Endodermal cell (in vitro differentiated cells): Measurements from ENCODE around the gene TKTL1. TPM values are rescaled to one million over a fixed set of nuclear protein-coding genes. Genes with fewer than 3 reads are reported as not detected.

Experiments used
- DNase-seq: peaks from one replicate; pipeline ENCODE4 v3.0.0-alpha.2; 2017
- H3K27ac ChIP-seq: 2 replicates; pipeline ENCODE4 v1.5.1; 2013; ENCODE audit warnings: mild to moderate bottlenecking, low read depth, low read length, moderate library complexity
- H3K27me3 ChIP-seq: 2 replicates; pipeline ENCODE4 v1.6.1; 2013; ENCODE audit warnings: mild to moderate bottlenecking, low read length, moderate library complexity; ENCODE audit not compliant: insufficient read depth, control insufficient read depth, poor library complexity, severe bottlenecking
- H3K36me3 ChIP-seq: 2 replicates; pipeline ENCODE4 v1.7.0; 2013; ENCODE audit warnings: mild to moderate bottlenecking, low read length, moderate library complexity; ENCODE audit not compliant: control insufficient read depth, insufficient read depth
- H3K4me1 ChIP-seq: one replicate; pipeline ENCODE4 v1.7.0; 2013; ENCODE audit warnings: low read length; ENCODE audit not compliant: control insufficient read depth, insufficient read depth
- H3K4me3 ChIP-seq: 2 replicates; pipeline ENCODE4 v1.5.1; 2013; ENCODE audit warnings: mild to moderate bottlenecking, low read length, moderate library complexity
- H3K9ac ChIP-seq: 2 replicates; pipeline ENCODE4 v1.6.1; 2013; ENCODE audit warnings: mild to moderate bottlenecking, low read length, moderate library complexity; ENCODE audit not compliant: poor library complexity, severe bottlenecking; ENCODE audit errors: extremely low read depth
- H3K9me3 ChIP-seq: 2 replicates; pipeline ENCODE4 v1.6.1; 2013; ENCODE audit warnings: mild to moderate bottlenecking, low read length, moderate library complexity; ENCODE audit not compliant: control insufficient read depth
- H3K27ac Mint-ChIP-seq: 2 replicates; pipeline ENCODE4 v1.8.0; 2020; ENCODE audit warnings: mixed read lengths
- H3K27me3 Mint-ChIP-seq: 2 replicates; pipeline ENCODE4 v1.8.0; 2021; ENCODE audit warnings: mild to moderate bottlenecking, mixed read lengths; ENCODE audit not compliant: insufficient read depth
- H3K36me3 Mint-ChIP-seq: 2 replicates; pipeline ENCODE4 v1.8.0; 2020; ENCODE audit warnings: low read depth, mixed read lengths
- H3K4me1 Mint-ChIP-seq: 2 replicates; pipeline ENCODE4 v1.8.0; 2020; ENCODE audit warnings: mixed read lengths
- H3K4me3 Mint-ChIP-seq: 2 replicates; pipeline ENCODE4 v1.8.0; 2020; ENCODE audit warnings: mild to moderate bottlenecking, moderate library complexity, mixed read lengths
- H3K9me3 Mint-ChIP-seq: 2 replicates; pipeline ENCODE4 v1.8.0; 2020; ENCODE audit warnings: mild to moderate bottlenecking, mixed read lengths
- CTCF ChIP-seq: fragments of 200-600 bp; sonication (generic); conservative IDR thresholded peaks from 2 replicates; pipeline ENCODE4 v1.5.0; 2021; ENCODE audit warnings: antibody characterized with exemption, mild to moderate bottlenecking
- WGBS, 2 experiments: methylation state at CpG; one replicate each; pipeline versions ENCODE4 v1.1.5 to v1.1.7; 2013; ENCODE audit warnings: missing lambda C conversion rate in 2 of 2, mixed read lengths in 1 of 2; ENCODE audit not compliant: insufficient coverage in 1 of 2, insufficient read length in 1 of 2; 5-methylcytosine and 5-hydroxymethylcytosine counted together
- total RNA-seq, 2 donors: library from RNA; stranded (reverse); fragmentation: NEBNext Ultra II Directional in 1 of 2; extraction: Animal tissue kit (Norgen Biotek cat#: 25700) in 1 of 2; gene quantifications; 2 replicates in 1 of 2; 3 replicates in 1 of 2; pipeline ENCODE4 v1.2.1, GENCODE V29; 2021

The TKTL1 gene
- total RNA-seq, 2 donors from 2014 or later = not detected

DNA sequence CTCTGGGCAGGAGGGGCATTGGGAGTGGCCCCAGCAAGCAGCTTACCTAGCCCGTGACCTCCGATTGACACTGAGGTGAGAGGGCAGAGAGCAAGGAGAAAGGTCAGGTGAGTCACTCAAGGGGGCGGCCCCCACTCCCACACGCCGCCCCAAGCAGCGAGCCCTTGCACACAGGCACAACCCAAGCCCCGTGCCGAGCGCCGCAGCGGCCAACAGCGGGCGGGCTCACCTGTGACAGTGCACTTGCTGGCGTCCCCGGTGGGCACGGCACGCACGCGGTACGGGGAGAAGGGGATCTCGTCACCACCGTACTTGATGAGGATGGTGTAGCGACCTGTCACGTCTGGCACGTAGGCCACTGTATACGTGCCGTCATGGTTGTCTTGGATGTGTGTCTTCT, 61.6 kb downstream of the TKTL1 start:
- Mint-ChIP-seq H3K27me3 (no peaks in the 10 kb centered on the region), H3K4me1 (no peaks in the 10 kb centered on the region), H3K4me3 (no peak overlapping the region), H3K27ac (no peak overlapping the region), H3K36me3 (peaks cover 48% of the 10 kb centered on the region), H3K9me3 (peaks cover 51% of the 10 kb centered on the region)
- H3K27ac ChIP-seq = no peak overlapping the region
- H3K4me3 ChIP-seq = no peak overlapping the region
- TF ChIP-seq CTCF = no peak
- no peak overlapping the region for H3K9ac ChIP-seq
- WGBS, 2 experiments = 95 to 100% methylated on average over 4 to 27 of the region's 27 CpGs
- DNase-seq = no peak
- no peaks in the 10 kb centered on the region for H3K9me3 ChIP-seq
- no peaks in the 10 kb centered on the region for H3K27me3 ChIP-seq
- H3K36me3 ChIP-seq = peaks cover 62% of the 10 kb centered on the region
- H3K4me1 ChIP-seq = no peaks in the 10 kb centered on the region

DNA sequence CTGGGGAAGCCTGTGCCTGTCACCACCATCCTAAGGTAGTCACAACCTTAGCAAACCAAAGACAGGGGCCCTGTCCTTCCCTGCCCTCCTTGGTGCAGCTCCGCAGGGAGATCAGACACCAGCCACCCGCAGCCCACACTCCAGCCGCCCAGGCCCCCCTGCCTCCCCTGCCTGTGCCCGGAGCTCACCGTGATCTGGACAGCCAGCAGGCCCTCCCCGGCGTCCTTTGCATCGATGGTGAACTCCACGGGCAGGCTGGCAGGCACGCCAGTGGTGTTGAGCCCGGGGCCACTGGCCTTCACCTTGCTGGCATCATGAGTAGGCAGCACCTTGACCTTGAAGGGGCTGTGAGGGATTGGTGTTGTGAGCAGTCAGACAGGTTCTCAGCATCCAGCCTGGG, 62.4 kb downstream of the TKTL1 start:
- H3K9me3 Mint-ChIP-seq = peaks cover 52% of the 10 kb centered on the region
- no peaks in the 10 kb centered on the region for H3K27me3 Mint-ChIP-seq
- Histone ChIP-seq H3K9ac (no peak overlapping the region), H3K9me3 (no peaks in the 10 kb centered on the region), H3K27ac (no peak overlapping the region), H3K4me1 (no peaks in the 10 kb centered on the region), H3K36me3 (peaks cover 62% of the 10 kb centered on the region), H3K27me3 (no peaks in the 10 kb centered on the region), H3K4me3 (no peak overlapping the region)
- 99 to 100% methylated on average over 2 to 10 of the region's 11 CpGs for WGBS, 2 experiments
- H3K4me1 Mint-ChIP-seq = no peaks in the 10 kb centered on the region
- DNase-seq = no peak
- peaks cover 51% of the 10 kb centered on the region for H3K36me3 Mint-ChIP-seq
- TF ChIP-seq CTCF = no peak
- no peak overlapping the region for H3K4me3 Mint-ChIP-seq
- H3K27ac Mint-ChIP-seq = no peak overlapping the region

DNA sequence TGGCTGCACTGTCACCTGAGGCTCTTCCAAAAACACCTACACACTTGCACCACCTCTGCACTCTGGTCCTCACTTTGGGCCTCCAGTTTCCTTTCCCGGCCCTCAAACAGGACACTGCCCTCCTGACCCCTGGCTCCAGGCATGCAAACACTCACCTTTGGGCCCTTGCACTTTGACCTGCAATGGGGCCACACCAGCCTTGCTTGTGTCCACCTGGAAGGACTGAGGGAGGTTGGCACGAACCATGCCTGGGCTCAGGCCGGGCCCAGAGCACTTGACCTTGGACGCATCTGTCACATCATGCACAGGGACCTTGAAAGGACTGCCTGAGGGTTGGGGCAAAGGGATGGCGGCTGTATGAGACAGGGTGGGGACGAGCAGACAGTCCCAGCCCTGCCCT, 63.2 kb downstream of the TKTL1 start:
- peaks cover 57% of the 10 kb centered on the region for H3K36me3 ChIP-seq
- no peak overlapping the region for H3K27ac ChIP-seq
- TF ChIP-seq CTCF = no peak
- H3K9me3 ChIP-seq = no peaks in the 10 kb centered on the region
- H3K27me3 Mint-ChIP-seq = no peaks in the 10 kb centered on the region
- no peak overlapping the region for H3K27ac Mint-ChIP-seq
- no peak overlapping the region for H3K4me3 Mint-ChIP-seq
- no peak overlapping the region for H3K4me3 ChIP-seq
- no peak overlapping the region for H3K9ac ChIP-seq
- 88 to 100% methylated on average over 1 to 6 of the region's 6 CpGs for WGBS, 2 experiments
- peaks cover 46% of the 10 kb centered on the region for H3K36me3 Mint-ChIP-seq
- no peaks in the 10 kb centered on the region for H3K4me1 ChIP-seq
- no peaks in the 10 kb centered on the region for H3K27me3 ChIP-seq
- DNase-seq = no peak
- H3K9me3 Mint-ChIP-seq = peaks cover 53% of the 10 kb centered on the region
- no peaks in the 10 kb centered on the region for H3K4me1 Mint-ChIP-seq
